ENCODE results near the gene GRAP2. TPM values are rescaled to one million over a fixed set of nuclear protein-coding genes. Genes with fewer than 3 reads are reported as not detected.
A peak's percentile ranks its signal among the peaks of the same experiment; 100 is the strongest.

GRAP2 gene
- total and polyA plus RNA-seq, 2 experiments from 2014 or later = 0.42 TPM; not detected in 1

DNA sequence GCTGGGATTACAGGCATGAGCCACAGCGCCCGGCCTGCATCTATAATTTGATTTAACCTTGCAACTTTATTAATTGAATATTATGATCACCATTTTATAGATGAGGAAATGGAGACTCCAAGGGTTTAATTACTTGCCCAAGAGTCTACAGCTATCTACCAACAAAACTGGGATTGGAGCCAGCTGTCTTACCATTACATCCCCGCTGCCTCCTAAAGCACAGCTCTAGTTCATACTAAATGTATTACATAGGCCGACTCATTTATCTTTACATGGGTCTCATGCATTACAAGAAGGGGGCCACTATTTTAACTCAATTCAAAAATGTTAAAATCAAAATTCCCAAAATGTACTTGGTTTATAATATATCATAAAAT is 45.2 kb downstream of the GRAP2 start:
- Histone ChIP-seq H2AFZ (no peak overlapping the region), H3K4me1 (ENCODE audit: insufficient read depth) (peaks cover 57% of the 10 kb centered on the region), H3K27ac (ENCODE audit: low read depth) (no peak overlapping the region), H3K36me3 (ENCODE audit: insufficient read depth) (no peaks in the 10 kb centered on the region), H4K20me1 (replicated peaks; ENCODE audit: insufficient read depth) (no peaks in the 10 kb centered on the region), H3K9me2 (ENCODE audit: insufficient read depth) (peaks cover 4% of the 10 kb centered on the region; the same call in 1 of the 2 replicates), H3K4me2 (peak overlapping the region; percentile 56), H3F3A (replicated peaks; ENCODE audit: low read depth) (peaks cover 4% of the 10 kb centered on the region; the same call in 1 of the 2 replicates), H3K79me2 (replicated peaks; ENCODE audit: insufficient read depth) (no peaks in the 10 kb centered on the region), H3K4me3 (no peak overlapping the region), H3K27me3 (ENCODE audit: insufficient read depth) (no peaks in the 10 kb centered on the region)
- H3K36me3 Mint-ChIP-seq (ENCODE audit: low read depth) = no peaks in the 10 kb centered on the region; the same call in 2 of the 3 replicates
- no peak overlapping the region for H3K27ac Mint-ChIP-seq
- H3K4me3 Mint-ChIP-seq = no peak overlapping the region
- no peak for DNase-seq (ENCODE audit: low spot score)
- no peak for ATAC-seq
- no peaks in the 10 kb centered on the region; the same call in 2 of the 3 replicates for H3K9me3 Mint-ChIP-seq
- H3K27me3 Mint-ChIP-seq (ENCODE audit: insufficient read depth, low read depth, poor library complexity) = peaks cover 4% of the 10 kb centered on the region
- no peak for TF ChIP-seq EZH2 (IDR thresholded peaks at IDR 0.05; ENCODE audit: low read depth, unreplicated experiment)
- TF ChIP-seq, protein P1, sequence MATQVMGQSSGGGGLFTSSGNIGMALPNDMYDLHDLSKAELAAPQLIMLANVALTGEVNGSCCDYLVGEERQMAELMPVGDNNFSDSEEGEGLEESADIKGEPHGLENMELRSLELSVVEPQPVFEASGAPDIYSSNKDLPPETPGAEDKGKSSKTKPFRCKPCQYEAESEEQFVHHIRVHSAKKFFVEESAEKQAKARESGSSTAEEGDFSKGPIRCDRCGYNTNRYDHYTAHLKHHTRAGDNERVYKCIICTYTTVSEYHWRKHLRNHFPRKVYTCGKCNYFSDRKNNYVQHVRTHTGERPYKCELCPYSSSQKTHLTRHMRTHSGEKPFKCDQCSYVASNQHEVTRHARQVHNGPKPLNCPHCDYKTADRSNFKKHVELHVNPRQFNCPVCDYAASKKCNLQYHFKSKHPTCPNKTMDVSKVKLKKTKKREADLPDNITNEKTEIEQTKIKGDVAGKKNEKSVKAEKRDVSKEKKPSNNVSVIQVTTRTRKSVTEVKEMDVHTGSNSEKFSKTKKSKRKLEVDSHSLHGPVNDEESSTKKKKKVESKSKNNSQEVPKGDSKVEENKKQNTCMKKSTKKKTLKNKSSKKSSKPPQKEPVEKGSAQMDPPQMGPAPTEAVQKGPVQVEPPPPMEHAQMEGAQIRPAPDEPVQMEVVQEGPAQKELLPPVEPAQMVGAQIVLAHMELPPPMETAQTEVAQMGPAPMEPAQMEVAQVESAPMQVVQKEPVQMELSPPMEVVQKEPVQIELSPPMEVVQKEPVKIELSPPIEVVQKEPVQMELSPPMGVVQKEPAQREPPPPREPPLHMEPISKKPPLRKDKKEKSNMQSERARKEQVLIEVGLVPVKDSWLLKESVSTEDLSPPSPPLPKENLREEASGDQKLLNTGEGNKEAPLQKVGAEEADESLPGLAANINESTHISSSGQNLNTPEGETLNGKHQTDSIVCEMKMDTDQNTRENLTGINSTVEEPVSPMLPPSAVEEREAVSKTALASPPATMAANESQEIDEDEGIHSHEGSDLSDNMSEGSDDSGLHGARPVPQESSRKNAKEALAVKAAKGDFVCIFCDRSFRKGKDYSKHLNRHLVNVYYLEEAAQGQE (IDR thresholded peaks at IDR 0.05; ENCODE audit: unreplicated experiment) = no peak
- TF ChIP-seq, protein P2, sequence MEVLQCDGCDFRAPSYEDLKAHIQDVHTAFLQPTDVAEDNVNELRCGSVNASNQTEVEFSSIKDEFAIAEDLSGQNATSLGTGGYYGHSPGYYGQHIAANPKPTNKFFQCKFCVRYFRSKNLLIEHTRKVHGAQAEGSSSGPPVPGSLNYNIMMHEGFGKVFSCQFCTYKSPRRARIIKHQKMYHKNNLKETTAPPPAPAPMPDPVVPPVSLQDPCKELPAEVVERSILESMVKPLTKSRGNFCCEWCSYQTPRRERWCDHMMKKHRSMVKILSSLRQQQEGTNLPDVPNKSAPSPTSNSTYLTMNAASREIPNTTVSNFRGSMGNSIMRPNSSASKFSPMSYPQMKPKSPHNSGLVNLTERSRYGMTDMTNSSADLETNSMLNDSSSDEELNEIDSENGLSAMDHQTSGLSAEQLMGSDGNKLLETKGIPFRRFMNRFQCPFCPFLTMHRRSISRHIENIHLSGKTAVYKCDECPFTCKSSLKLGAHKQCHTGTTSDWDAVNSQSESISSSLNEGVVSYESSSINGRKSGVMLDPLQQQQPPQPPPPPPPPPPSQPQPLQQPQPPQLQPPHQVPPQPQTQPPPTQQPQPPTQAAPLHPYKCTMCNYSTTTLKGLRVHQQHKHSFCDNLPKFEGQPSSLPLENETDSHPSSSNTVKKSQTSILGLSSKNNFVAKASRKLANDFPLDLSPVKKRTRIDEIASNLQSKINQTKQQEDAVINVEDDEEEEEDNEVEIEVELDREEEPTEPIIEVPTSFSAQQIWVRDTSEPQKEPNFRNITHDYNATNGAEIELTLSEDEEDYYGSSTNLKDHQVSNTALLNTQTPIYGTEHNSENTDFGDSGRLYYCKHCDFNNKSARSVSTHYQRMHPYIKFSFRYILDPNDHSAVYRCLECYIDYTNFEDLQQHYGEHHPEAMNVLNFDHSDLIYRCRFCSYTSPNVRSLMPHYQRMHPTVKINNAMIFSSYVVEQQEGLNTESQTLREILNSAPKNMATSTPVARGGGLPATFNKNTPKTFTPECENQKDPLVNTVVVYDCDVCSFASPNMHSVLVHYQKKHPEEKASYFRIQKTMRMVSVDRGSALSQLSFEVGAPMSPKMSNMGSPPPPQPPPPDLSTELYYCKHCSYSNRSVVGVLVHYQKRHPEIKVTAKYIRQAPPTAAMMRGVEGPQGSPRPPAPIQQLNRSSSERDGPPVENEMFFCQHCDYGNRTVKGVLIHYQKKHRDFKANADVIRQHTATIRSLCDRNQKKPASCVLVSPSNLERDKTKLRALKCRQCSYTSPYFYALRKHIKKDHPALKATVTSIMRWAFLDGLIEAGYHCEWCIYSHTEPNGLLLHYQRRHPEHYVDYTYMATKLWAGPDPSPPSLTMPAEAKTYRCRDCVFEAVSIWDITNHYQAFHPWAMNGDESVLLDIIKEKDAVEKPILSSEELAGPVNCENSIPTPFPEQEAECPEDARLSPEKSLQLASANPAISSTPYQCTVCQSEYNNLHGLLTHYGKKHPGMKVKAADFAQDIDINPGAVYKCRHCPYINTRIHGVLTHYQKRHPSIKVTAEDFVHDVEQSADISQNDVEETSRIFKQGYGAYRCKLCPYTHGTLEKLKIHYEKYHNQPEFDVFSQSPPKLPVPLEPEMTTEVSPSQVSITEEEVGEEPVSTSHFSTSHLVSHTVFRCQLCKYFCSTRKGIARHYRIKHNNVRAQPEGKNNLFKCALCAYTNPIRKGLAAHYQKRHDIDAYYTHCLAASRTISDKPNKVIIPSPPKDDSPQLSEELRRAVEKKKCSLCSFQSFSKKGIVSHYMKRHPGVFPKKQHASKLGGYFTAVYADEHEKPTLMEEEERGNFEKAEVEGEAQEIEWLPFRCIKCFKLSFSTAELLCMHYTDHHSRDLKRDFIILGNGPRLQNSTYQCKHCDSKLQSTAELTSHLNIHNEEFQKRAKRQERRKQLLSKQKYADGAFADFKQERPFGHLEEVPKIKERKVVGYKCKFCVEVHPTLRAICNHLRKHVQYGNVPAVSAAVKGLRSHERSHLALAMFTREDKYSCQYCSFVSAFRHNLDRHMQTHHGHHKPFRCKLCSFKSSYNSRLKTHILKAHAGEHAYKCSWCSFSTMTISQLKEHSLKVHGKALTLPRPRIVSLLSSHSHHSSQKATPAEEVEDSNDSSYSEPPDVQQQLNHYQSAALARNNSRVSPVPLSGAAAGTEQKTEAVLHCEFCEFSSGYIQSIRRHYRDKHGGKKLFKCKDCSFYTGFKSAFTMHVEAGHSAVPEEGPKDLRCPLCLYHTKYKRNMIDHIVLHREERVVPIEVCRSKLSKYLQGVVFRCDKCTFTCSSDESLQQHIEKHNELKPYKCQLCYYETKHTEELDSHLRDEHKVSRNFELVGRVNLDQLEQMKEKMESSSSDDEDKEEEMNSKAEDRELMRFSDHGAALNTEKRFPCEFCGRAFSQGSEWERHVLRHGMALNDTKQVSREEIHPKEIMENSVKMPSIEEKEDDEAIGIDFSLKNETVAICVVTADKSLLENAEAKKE (CRISPR knock-in tag; IDR thresholded peaks at IDR 0.05) = no peak
- no peak for TF ChIP-seq NANOG (IDR thresholded peaks at IDR 0.05; ENCODE audit: borderline replicate concordance)
- no peak for TF ChIP-seq POLR2AphosphoS5 (IDR thresholded peaks at IDR 0.05; ENCODE audit: low read depth)
- peaks cover 48% of the 10 kb centered on the region for H3K4me1 Mint-ChIP-seq
